MCF 10A (cell line): Measurements from ENCODE around the gene CHID1. TPM values are rescaled to one million over a fixed set of nuclear protein-coding genes. Genes with fewer than 3 reads are reported as not detected.

Source experiments
- BruUV-seq: library from RNA; stranded (reverse); fragments of 400-500 nt; replicated peaks from 2 replicates; lab custom pipeline; 2021; lab: Mats Ljungman, UMichigan
- CTCF ChIA-PET: fragments of 300-600 bp; sonication (Branson Sonifier 250); formaldehyde crosslinking; extraction: SDS; loops from one replicate; lab custom pipeline; 2021; ENCODE audit warnings: antibody characterized with exemption, inconsistent platforms; lab: Yijun Ruan, JAX
- POLR2A ChIA-PET: fragments of 300-600, 350-650 bp; sonication (Branson Sonifier 250); formaldehyde crosslinking; extraction: SDS; loops from one replicate; lab custom pipeline; 2020; ENCODE audit warnings: antibody characterized with exemption, inconsistent platforms; lab: Yijun Ruan, JAX
- DNase-seq: peaks from one replicate; pipeline ENCODE4 v3.0.0-alpha.2; 2018; ENCODE audit not compliant: unreplicated experiment
- H3K27ac Mint-ChIP-seq: one replicate; pipeline ENCODE4 v1.8.0; 2022; ENCODE audit warnings: mild to moderate bottlenecking, low read depth, mixed read lengths; ENCODE audit not compliant: unreplicated experiment
- H3K27me3 Mint-ChIP-seq: one replicate; pipeline ENCODE4 v1.8.0; 2022; ENCODE audit warnings: mixed read lengths; ENCODE audit not compliant: insufficient read depth, unreplicated experiment
- H3K36me3 Mint-ChIP-seq: one replicate; pipeline ENCODE4 v1.8.0; 2022; ENCODE audit warnings: mild to moderate bottlenecking, moderate library complexity, mixed read lengths; ENCODE audit not compliant: insufficient read depth, unreplicated experiment
- H3K4me1 Mint-ChIP-seq: one replicate; pipeline ENCODE4 v1.8.0; 2022; ENCODE audit warnings: mixed read lengths; ENCODE audit not compliant: insufficient read depth, unreplicated experiment
- H3K4me3 Mint-ChIP-seq: one replicate; pipeline ENCODE4 v1.8.0; 2022; ENCODE audit warnings: mild to moderate bottlenecking, moderate library complexity, mixed read lengths; ENCODE audit not compliant: unreplicated experiment
- H3K9me3 Mint-ChIP-seq: one replicate; pipeline ENCODE4 v1.8.0; 2022; ENCODE audit warnings: mixed read lengths; ENCODE audit not compliant: unreplicated experiment
- CTCF ChIP-seq: fragments of 200-600 bp; IDR thresholded peaks from one replicate; pipeline ENCODE4 v1.8.0; 2022; ENCODE audit warnings: antibody characterized with exemption, mild to moderate bottlenecking; ENCODE audit not compliant: unreplicated experiment
- intact Hi-C: fragments of 100-400 bp; cut with micrococcal nuclease; formaldehyde crosslinking; loops from 2 replicates; pipeline ENCODE4 v1.14.1; 2022
- total RNA-seq: library from RNA; stranded (reverse); gene quantifications from 2 replicates; pipeline ENCODE4 v1.2.3, GENCODE V29; 2022

The CHID1 gene
- total RNA-seq, 1 experiment from 2014 or later = 94.8 TPM

- BruUV-seq = no TSS peak
- intact Hi-C loops = no loop called here
- Mint-ChIP-seq H3K4me3 (no peak overlapping the region), H3K27ac (no peak overlapping the region), H3K36me3 (peaks cover 11% of the 10 kb centered on the region), H3K4me1 (no peaks in the 10 kb centered on the region), H3K27me3 (no peaks in the 10 kb centered on the region), H3K9me3 (no peaks in the 10 kb centered on the region)
- TF ChIP-seq CTCF = no peak
- DNase-seq = no peak
- CTCF ChIA-PET = no interaction called here
- POLR2A ChIA-PET = no interaction called here
These were observed 17.5 kb downstream of the CHID1 start for GRCh38 chr11:893008-893654.

- no peaks in the 10 kb centered on the region for H3K4me1 Mint-ChIP-seq
- BruUV-seq = no TSS peak
- CTCF ChIA-PET = interaction anchor here (0.5 to 1.0 kb wide), 3 partner anchors 11 to 583 kb away, joined by 3 to 4 read pairs (median 3); partner anchors contain the start of genes CHID1 and IFITM2
- H3K36me3 Mint-ChIP-seq = peaks cover 15% of the 10 kb centered on the region
- intact Hi-C loops = no loop called here
- DNase-seq = no peak
- H3K4me3 Mint-ChIP-seq = no peak overlapping the region
- no peak for TF ChIP-seq CTCF
- POLR2A ChIA-PET = no interaction called here
- H3K27ac Mint-ChIP-seq = no peak overlapping the region
- no peaks in the 10 kb centered on the region for H3K9me3 Mint-ChIP-seq
- H3K27me3 Mint-ChIP-seq = no peaks in the 10 kb centered on the region
These were observed 19.6 kb downstream of the CHID1 start for GRCh38 chr11:890794-891540.

- intact Hi-C loops = no loop called here
- POLR2A ChIA-PET = no interaction called here
- no peak for TF ChIP-seq CTCF
- no peak for DNase-seq
- CTCF ChIA-PET = no interaction called here
- H3K4me1 Mint-ChIP-seq = no peaks in the 10 kb centered on the region
- peaks cover 19% of the 10 kb centered on the region for H3K36me3 Mint-ChIP-seq
- H3K4me3 Mint-ChIP-seq = no peak overlapping the region
- no peaks in the 10 kb centered on the region for H3K27me3 Mint-ChIP-seq
- H3K27ac Mint-ChIP-seq = no peak overlapping the region
- no TSS peak for BruUV-seq
- no peaks in the 10 kb centered on the region for H3K9me3 Mint-ChIP-seq
These were observed 20.7 kb downstream of the CHID1 start for GRCh38 chr11:889687-890475.

- H3K4me3 Mint-ChIP-seq = no peak overlapping the region
- no peaks in the 10 kb centered on the region for H3K27me3 Mint-ChIP-seq
- no peaks in the 10 kb centered on the region for H3K4me1 Mint-ChIP-seq
- CTCF ChIA-PET = no interaction called here
- intact Hi-C loops = no loop called here
- peaks cover 19% of the 10 kb centered on the region for H3K36me3 Mint-ChIP-seq
- DNase-seq = no peak
- TF ChIP-seq CTCF = no peak
- BruUV-seq = no TSS peak
- H3K9me3 Mint-ChIP-seq = no peaks in the 10 kb centered on the region
- H3K27ac Mint-ChIP-seq = no peak overlapping the region
- POLR2A ChIA-PET = no interaction called here
These were observed 21.4 kb downstream of the CHID1 start for GRCh38 chr11:889257-889656.
